ENCODE measurements around the gene TMEM235.

Gene TMEM235

GRCh38 chr17:78272181-78272913, 40.9 kb downstream of the TMEM235 start:
- DNase-seq (ENCODE audit: low read depth) = no peak

GRCh38 chr17:78272914-78273258, 41.5 kb downstream of the TMEM235 start:
- DNase-seq (ENCODE audit: low read depth) = no peak

- no peak for DNase-seq (ENCODE audit: low read depth)
These were observed 42.4 kb downstream of the TMEM235 start for GRCh38 chr17:78273813-78274212.

GRCh38 chr17:78275355-78275754, 43.9 kb downstream of the TMEM235 start:
- DNase-seq (ENCODE audit: low read depth) = no peak

- no peak for DNase-seq (ENCODE audit: low read depth)
These were observed 44.9 kb downstream of the TMEM235 start for GRCh38 chr17:78276098-78276887.

GRCh38 chr17:78278139-78278741, 46.8 kb downstream of the TMEM235 start:
- DNase-seq (ENCODE audit: low read depth) = no peak

GRCh38 chr17:78279360-78279990, 48.0 kb downstream of the TMEM235 start:
- DNase-seq (ENCODE audit: low read depth) = no peak

GRCh38 chr17:78281249-78281845, 49.9 kb downstream of the TMEM235 start:
- DNase-seq (ENCODE audit: low read depth) = no peak

- DNase-seq (ENCODE audit: low read depth) = no peak
These were observed 52.7 kb downstream of the TMEM235 start for GRCh38 chr17:78284146-78284545.

GRCh38 chr17:78289004-78289403, 57.6 kb downstream of the TMEM235 start:
- no peak for DNase-seq (ENCODE audit: low read depth)

GRCh38 chr17:78289802-78290363, 58.5 kb downstream of the TMEM235 start:
- peak; percentile 47 for DNase-seq (ENCODE audit: low read depth)

Measured in stimulated activated CD8-positive, alpha-beta memory T cell treated with anti-CD3 and anti-CD28 coated beads, Interleukin-7, amount 100 ng/mL, for 24 hours (primary cell).